Hematopoietic multipotent progenitor cell treated with erythropoietin and hydrocortisone succinate and interleukin-3 and kit ligand, for 17 days (in vitro differentiated cells): ENCODE results near the gene PLA2G4D.

ENCODE experiments used
- DNase-seq: peaks from one replicate; pipeline ENCODE4 v3.0.0-alpha.2; 2015; ENCODE audit warnings: low spot score

Gene PLA2G4D

DNA sequence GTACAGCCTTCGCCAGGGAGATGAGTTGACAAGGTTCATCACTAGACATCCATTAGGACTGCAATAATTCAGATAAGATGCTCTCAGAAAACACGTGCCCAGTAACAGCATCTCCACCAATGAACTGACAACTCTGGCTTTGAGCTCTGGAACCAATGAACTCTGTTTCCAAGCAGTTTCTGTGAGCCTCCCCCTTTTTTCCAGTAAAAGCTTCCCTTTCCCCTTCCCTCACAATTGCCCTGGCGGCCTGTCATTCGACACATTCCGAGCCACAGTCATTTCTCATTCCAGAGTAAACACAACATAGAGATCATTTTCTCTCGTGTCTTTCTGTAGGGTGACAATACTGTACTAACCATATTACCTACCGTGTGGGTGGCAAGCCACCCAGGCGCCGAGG lies 3.6 kb downstream of the PLA2G4D start:
- DNase-seq: no peak

DNA sequence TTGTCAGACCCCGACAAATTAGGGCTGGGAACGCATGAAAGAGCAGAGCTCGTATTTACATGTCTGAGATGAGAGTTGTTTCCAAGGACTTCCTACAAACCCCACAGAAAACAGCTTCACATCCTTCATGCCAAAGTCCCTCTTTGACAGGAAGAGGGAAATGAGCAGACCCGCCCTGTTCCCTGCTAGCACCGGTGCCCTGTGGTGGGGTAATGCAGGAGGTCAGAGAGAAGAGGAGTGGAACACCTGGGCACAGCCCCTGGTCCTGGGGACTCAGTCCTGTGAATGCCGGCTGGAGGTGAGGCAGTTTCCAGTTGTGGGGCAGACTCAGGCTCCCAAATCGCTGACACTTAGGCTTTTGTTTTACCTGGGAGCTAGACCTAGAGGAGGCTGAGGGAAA lies 4.0 kb downstream of the PLA2G4D start:
- DNase-seq: no peak

DNA sequence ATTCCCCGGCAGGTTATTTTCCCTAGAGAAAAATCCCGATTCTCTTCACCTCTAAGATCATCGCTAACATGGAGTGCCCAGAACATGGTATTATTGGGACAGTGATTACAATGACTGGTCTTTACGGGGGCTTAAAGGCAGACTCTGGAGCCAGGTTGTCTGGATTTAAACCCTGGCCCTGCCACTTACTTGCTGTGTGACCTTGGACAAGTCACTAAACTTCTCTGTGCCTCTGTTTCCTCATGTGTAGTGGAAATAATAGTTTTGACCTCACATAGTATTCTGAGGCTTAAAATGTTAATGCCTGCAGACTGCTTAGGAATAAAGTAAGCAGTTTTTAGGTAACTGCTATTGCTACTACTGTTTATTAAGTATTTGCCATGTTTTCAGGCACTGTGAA lies 4.4 kb downstream of the PLA2G4D start:
- no peak for DNase-seq

DNA sequence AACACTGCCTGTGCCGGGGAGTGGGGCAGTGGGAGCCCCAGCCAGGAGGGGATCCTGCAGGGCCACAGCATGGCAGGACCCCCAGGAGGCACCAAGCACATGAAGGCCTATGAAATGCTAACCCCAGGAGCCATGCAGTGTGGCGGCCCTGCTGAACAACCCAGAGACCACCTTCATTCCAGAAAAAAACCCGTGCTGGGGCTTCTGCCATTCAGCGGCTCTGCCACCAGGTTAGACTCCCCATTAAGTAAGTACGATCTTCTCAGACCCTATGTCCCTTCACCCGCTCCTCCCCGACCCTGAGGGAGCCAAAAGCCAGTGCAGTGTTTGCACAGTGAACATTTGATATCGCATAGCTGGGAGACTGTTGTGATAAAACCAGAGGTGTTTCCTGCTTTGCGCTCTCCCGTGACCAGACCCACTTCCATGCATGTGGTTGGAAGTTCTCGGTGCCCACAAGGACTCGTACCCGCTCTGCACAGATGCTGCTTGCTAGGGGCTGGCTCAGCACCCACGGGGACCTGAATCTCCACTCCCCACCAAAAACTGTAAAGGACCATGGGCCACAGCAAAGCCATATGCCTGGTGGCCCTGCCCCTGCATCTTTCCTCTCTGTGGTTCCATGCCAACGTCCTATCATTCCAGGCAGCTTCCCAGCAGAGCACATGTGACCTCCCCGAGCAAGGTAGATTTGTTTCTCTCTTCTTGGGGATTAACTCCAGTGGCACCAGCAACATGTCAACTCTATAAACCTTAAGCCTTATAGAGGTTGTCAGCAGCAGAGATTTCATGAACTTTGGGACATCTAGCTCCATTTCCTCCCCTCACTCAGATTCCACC lies 5.3 kb downstream of the PLA2G4D start:
- DNase-seq: no peak

DNA sequence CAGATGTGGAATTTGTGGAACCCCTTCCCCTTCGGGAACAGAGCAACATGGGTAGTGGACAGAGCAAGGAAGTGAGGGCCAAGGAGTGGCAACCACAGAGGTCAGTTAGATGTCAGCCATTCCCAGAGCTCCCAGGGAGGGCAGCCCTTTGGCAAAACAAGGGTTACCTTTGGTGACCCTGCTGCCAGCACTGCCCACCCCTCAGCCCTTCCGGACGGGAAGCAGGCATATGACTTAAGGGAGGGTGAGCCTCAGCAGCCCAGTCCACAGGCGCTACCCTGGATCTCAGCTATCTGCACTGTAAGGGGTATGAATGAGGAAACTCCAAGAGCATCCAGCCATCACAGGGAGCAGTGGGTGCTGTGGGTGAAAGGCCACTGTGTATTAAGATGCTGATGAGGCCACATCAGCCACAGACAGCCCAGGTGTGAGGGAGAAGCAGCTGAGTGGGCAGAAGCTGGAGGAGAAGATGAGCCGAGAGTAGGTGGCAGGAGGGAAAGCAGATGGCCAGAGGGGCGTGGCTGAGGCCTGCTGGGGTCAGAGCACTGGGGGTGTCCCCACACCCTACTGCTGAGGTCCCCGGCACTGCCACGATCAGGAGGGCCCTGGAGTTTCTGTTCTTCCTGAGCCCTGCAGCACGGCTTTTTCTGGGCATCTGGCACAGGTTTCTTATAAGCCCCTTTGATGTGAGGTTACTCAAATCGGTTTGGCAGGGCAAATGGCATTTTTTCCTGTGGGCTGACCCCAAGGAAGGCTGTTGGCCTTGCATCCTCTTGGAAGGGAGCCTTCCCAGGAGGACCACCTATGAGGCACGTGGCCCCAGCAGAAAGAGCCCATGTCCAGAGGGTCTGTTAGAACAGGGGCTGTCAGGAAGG lies 6.2 kb downstream of the PLA2G4D start:
- no peak for DNase-seq

DNA sequence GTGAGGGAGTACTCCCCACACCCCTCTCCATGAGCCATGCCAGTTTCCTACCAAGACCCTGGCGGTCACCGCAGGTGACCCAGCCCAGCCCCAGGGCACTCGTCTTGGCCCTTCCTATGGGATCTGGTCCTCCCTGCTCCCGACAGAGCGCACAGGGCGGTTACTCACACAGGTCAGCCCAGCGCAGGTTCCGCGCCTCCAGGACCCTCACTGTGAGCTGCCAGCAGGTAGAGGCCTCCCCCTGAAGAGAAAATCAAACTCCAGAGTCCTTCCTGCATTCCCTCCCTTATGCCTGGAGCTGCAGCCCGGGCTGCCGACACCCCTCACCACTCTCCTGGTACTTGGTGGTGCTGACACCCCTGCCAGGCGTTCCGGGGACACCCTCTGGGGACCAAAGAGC lies 6.9 kb downstream of the PLA2G4D start:
- no peak for DNase-seq

DNA sequence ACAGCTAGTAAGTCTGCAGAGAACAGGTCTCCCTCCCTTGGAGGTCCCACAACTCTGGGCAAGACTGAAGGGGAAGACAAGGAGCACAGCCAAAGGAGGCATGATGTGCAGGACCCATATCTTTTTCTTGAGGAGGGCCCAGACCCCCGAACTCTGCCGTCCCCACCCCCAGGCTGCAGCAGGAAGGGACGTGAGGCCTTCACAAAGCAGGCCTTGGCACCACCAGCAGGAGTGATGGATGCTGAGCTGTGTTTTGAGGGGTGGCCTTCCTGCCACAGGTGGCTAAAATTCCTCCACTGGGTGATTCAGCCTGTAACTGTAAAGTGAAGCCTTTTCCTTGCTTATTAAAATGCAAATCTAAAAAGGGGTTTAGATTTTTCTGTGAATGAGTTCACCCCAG lies 8.6 kb downstream of the PLA2G4D start:
- DNase-seq: no peak

DNA sequence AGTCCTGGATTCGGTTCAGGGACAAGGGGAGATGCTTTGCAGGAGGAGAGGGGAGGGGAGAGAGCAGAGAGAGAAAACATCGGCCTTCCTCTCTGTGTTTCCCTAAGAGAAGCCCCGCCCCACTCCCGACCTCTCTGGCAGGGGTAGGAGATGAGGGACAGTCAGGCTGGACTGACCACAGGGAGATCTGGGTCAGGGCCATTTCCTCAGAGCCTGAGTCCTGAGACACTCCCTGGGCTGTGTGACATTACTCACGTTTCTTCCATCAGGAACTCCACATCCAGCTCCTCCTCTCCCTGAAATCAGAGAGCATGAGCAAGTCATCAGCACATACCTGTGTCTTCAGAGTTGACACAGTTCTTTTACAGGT lies 9.1 kb downstream of the PLA2G4D start:
- no peak for DNase-seq

DNA sequence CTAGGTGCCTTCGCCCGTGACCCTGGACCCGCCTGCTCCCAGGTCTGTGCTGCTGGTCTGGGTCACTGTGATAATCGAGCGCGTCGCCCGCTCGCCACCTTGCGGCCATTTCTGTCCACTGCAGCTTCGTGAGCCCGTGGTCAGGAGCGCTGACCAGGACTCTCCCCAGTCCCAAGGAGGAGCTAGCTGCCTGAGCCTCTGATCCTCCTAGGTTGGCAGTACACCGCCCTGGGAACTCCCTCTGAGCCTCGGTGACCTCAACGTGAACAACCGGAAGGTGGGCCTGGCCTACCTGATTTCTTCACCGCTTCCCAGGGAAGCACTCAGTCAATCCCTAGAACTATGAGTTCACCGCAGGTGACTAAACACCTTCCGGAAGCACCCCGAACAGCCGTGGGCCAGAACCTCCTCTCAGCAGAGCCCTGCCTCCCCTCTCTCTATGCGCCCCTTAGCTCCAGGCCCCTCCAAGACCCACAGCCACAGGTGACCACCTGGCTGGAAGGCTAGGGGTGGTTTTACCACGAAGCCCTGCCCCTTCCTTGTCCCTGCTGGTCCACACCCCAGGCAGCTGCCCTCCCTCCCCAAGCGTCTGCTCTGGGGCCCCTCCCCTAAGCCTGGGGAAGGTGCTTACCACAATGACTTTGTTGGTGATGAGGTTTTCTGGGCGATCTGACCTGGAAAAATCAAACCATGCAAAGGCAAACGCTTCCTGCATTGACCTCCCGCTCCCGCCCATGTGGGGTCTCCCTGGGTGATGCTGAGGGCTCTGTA lies 9.7 kb downstream of the PLA2G4D start:
- DNase-seq: peak; percentile 44

DNA sequence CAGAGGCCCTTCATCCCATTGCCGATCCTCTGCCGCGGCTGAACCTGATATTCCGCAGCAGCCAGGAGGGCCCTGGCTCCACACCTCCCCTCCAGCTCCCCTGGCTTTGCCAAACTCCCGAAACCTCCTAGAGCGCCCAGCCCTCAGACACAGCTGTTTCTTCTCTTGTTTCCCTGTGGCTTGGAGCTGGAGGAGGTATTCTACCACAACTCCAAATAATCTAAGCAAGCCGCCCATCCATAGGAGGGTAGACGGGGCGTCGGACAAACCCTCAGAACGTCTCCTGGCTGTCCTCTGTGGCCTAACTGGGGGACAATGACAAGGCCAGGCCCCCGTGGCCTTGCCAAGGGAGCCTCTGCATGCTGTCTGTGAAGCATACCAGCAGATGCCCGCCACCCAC lies 10.4 kb downstream of the PLA2G4D start:
- no peak for DNase-seq

DNA sequence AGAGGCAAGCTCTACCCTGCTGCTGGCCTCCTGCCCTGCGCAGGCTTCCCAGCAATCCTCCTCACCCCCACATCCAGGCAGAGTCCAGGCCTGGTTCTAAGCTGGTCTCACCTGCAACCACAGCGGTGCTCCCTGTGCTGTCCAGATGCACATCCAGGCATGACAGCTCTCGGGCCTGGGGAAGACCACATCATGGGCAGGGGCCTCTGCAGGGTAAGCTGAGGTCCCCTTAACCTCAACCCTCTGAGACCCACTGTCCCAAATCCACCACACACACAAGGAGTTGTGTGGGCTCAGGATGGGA lies 10.8 kb downstream of the PLA2G4D start:
- DNase-seq: no peak

DNA sequence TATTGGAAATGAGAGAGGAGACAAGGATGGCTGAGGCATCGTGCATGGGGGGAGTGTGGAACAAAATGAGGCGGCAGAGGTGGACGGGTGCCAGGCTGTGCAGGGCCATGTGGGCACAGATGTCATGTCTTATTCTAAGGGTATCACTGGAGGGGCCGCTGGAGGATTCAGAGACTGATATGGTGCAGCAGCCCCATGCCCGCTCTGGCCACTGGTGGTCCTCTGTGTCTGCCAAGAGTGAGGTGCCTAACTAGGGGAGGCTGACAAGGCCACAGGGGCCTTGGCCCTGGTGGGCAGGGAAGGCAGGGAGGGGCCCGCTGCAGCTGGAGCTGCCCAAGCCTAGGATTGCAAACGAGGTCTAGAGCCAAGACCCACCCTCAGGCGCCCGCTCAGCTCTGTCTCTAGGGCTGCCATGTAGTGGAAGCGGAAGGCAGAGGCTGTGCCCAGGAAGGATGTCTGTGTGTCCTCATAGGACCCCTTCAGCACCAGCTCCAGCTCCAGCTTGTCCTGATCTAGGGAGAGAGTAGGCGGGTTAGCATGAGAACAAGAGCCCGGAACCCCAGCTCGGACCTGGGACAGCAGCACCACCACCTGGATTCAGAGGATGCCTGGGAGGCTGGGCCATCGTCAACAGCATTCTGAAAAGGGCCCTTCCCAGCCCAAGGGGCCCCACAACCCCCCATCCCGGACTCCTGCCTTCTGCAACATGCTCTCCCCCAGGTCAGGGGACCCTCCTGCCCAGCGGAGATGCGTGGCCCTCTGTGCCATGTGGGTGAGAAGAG lies 11.3 kb downstream of the PLA2G4D start:
- no peak for DNase-seq

DNA sequence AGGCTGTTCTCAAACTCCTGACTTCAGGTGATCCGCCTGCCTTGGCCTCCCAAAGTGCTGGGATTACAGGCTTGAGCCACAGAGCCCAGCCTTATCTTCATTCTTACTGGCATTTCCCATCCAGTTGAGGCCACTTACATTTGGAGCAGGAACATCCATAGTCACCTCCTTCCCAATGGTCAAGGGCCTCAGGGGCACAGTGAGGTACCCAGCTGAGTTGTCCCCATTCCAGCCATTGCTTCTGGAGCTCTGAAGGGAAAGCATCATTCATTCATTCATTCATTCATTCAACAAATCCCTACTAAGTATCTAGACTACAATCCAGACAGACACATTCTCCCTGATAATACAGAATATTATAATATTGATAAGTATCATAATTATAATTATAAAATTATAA lies 12.2 kb downstream of the PLA2G4D start:
- DNase-seq: no peak

DNA sequence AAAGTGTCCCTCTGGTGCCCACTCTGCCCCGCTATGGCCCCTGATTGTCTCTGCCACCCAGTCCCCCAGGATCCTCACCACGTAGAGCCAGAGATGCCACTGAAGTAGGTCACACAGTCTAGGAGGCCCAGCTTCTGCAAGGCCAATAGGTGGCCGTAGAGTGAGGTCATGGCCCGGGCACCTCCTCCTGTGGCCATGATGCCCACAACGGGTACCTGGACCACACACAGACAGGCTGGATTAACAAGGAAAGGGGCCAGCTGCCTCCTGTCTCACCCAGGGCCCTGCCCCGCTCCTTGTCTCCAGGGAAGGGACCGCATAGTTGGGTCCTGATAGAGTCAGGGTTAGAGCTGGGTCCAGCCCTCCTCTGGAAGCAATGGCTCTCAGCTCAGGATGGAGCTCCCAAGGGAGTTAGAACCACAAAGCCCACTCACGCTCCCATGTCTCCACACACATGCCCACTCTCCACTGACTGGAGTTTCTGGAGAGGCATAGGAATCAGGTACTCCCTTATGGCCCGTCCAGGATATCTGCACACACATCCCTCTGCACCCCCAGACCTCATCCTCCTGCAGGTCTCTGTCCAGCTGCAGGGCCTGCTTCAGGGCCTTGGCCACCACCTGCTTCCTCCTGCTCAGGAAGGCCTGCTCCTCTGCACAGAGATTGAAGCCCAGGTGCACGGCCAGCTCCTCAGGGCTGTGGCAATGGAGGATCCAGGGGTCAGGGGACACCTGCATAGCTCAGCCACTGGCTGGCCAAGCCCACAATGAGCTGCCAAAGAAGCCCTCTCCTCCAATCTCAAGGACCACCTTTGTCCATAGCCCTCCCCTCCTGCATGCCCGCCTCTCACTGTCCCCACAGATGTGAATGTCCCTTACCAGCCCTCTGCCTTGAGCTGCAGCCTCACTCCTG lies 13.2 kb downstream of the PLA2G4D start:
- DNase-seq: no peak

DNA sequence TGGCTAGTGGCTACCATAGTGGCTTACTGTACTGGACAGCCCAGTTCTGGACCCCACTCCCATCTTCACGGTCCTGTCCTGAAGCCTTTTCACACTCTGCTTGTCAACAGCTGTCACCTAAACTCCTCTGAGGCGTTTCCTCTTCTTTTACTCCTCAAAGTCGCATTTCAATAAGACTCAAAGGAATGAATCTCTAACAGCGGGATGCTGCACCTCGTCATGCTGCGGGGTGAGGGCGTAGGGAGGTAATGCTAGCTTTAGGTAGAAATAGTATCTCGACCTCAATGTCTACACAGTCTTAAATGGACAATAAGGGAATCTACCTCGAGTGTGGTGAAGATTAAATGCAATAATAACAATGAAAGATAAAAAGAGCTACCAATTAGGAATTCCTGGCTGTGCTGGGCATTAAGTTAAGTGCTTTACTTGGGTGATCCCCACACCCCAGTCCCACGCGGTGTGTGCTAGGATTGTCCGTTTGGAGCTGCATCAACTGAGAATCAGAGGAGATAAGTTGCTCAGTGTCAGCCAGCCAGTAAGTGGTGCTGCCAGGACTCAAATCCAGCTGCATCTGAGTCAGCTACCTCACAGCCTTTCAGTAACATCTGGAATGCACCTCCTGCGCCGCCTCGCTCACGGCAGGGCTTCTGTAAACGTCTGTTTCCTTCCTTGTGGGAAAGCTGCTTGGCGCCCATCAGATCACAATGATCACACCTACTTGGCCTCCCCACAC lies 14.0 kb downstream of the PLA2G4D start:
- DNase-seq: no peak

DNA sequence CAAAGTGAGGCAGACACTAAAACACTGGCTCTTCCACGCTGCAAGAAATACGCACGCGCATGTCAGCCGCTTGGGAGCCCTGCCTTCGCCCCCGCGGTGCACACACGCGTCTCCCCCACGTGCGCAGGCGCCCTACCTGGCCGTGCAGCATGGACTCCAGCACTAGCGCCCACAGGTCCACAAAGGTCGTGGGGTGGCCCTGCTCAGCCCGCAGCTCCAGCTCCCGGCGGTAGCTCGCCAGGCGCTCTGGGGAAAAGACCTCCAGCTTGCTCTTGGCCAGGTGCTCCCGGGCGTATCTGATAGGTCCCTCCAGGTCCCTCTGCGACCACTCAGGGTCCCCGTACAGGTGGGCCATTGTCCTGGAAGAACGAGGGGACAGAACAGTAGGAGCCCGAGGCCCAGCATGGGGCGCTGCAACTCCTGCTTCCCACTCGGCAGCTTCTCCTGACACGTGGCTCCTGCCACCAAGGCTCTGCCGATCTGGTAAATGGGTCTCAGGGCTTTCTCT lies 14.9 kb downstream of the PLA2G4D start:
- DNase-seq: no peak

DNA sequence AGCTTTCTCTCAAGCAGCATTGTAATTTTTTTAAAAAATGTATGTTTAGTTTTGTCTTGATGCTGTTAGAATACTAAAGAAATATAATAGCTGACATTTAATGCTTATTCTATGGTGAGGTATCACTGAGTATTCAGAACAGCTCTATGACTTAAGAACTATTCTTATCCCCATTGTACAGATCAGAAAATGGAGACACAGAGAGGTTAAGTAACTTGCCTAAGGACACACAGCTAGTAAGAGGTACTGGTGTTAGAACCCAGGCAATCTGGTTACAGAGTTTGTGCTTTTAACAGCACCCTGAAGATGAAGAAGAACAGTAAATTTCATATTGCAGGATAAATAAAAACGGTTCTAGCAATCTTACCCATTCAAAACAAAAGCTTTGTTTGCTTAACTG lies 15.5 kb downstream of the PLA2G4D start:
- no peak for DNase-seq

DNA sequence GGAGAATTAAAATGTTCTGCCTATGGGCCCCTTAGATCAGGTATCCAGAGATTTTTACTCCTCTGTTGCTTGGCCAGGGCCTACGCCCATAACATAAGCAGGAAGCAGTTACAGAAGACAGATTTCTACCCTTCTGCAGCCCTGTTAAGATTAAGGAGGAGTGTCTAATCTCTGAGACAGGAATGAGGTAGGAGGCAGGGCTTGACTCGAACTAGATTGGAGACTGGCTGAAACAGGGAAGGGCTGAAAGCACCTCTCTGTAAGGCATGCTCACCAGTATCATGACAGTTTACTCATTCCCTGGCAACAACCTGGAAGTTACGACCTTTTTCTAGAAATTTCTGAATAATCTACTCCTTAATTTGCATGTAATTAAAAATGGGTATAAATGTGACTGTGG lies 16.7 kb downstream of the PLA2G4D start:
- no peak for DNase-seq

DNA sequence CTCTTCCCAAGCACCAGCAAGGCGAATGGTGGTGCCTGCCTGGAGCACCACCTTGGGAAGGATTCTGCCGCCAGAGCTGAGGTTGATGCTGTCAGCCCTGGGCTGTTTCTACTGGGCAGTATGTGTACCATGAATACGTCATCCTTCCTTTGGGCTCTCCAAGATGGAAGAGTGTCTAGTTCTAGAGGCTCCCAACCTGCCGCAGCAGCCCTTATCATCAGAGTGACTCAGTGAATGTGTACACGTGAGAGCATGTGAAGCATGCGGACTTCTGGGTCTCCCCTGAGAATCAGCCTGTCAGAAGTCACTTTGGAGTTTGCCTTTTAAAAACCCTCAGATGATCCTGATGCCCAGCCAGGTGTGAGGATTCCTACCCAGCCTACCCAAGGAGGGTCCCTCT lies 20.9 kb downstream of the PLA2G4D start:
- DNase-seq: no peak

DNA sequence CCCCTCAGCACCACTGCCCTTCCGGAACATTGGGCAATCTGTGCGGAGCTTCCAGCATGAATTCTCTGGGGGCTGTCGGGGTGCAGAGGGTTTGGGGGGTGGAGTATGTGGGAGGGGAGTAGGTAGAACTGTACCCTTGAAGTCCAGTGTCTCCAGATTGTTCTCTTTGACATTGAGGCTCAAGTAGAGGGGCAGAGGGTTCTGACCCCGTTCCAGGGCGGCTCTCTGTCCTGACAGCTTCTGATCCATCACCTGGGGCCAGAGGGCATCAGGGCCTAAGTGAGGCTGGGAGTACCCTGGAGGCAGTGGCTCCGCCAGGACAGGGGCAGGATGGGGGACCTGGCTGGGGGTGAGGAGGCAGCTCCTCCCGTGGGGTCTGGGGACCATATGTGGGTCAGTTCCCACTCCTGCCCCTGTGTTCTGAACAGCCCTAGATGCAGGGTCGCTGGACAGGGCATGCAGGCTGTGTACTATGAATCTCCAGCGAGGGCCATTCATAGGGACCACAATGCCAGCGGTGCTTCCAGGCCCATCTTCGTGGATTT lies 22.1 kb downstream of the PLA2G4D start:
- no peak for DNase-seq
